K562 (cell line): ENCODE results near the gene RBMS1. TPM values are rescaled to one million over a fixed set of nuclear protein-coding genes. Genes with fewer than 3 reads are reported as not detected.

ENCODE experiments used
- CREBBP ChIP-seq: IDR thresholded peaks from one replicate; pipeline ENCODE4 v1.6.1; 2012; ENCODE audit warnings: low read depth, mild to moderate bottlenecking, control low read depth, inconsistent platforms, low read length
- FOXJ3 ChIP-seq: sonication (generic); formaldehyde crosslinking; IDR thresholded peaks from 2 replicates; pipeline ENCODE4 v1.4.0; 2020; ENCODE audit warnings: mild to moderate bottlenecking, missing genetic modification reagents
- PHTF2 ChIP-seq: fragments of 250-450 bp; sonication (Bioruptor Pico); IDR thresholded peaks from 2 replicates; pipeline ENCODE4 v1.5.0; 2021; ENCODE audit warnings: mild to moderate bottlenecking
- RBM17 ChIP-seq: fragments of 200-400 bp; formaldehyde crosslinking; IDR thresholded peaks from 2 replicates; pipeline ENCODE4 v1.6.1; 2017; ENCODE audit warnings: low read depth, mild to moderate bottlenecking, low read length, borderline replicate concordance
- polyA plus RNA-seq, 8 experiments: library from polyadenylated mRNA; depleted of rRNA in 4 of 8; stranded (reverse) in 5 of 8; unstranded in 3 of 8; fragments of >200 nt; fragmentation: Nextera tagmentation in 2 of 8; fragmentation: Illumina TruSeq in 1 of 8; extraction: Ambion mirVana in 2 of 8; extraction: Trizol in 1 of 8; gene quantifications; 2 replicates each; pipeline versions ENCODE4 v1.2.1 to v1.2.3, GENCODE V29; 2011 to 2014; ENCODE audit warnings: inconsistent platforms in 1 of 8, missing spikeins in 1 of 8
- total RNA-seq, 7 experiments: library from RNA; depleted of rRNA in 6 of 7; stranded (reverse); fragments of >200 nt in 6 of 7; fragmentation: Illumina TruSeq in 2 of 7; extraction: Trizol in 2 of 7; gene quantifications; 2 replicates each; pipeline versions ENCODE4 v1.2.1 to v1.2.3, GENCODE V29; 2011 to 2021; ENCODE audit warnings: low replicate concordance in 1 of 7
- TF ChIP-seq, protein P1 (sequence below): sonication (generic); formaldehyde crosslinking; IDR thresholded peaks from 2 replicates; pipeline ENCODE4 v1.9.0; 2022; ENCODE audit warnings: mild to moderate bottlenecking, missing genetic modification reagents
- TF ChIP-seq, protein P2 (sequence below), 2 experiments: fragments of 200-800 bp in 1 of 2; sonication (Bioruptor generic) in 1 of 2; sonication (generic) in 1 of 2; formaldehyde crosslinking in 1 of 2; IDR thresholded peaks in 1 of 2; conservative IDR thresholded peaks in 1 of 2; 2 replicates each; pipeline versions ENCODE4 v1.5.0 to v1.6.1; 2016 to 2020; ENCODE audit warnings: missing compliant biosample characterization in 1 of 2, missing genetic modification characterization in 1 of 2, missing genetic modification reagents in 1 of 2

Gene RBMS1
- total and polyA plus RNA-seq, 9 of the 15 experiments (the other 6 are each of a cell fraction or from before 2014, with no cell fraction given) = 0.04 to 0.31 (median 0.09) TPM; not detected in 6

GRCh38 chr2:160222546-160223283 lies 270.9 kb downstream of the RBMS1 start (continued):
- TF ChIP-seq PHTF2 (CRISPR knock-in tag) (no peak), RBM17 (no peak), FOXJ3 (CRISPR knock-in tag) (no peak), CREBBP (no peak)
- TF ChIP-seq, protein P1, sequence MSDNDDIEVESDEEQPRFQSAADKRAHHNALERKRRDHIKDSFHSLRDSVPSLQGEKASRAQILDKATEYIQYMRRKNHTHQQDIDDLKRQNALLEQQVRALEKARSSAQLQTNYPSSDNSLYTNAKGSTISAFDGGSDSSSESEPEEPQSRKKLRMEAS (CRISPR knock-in tag) = no peak
- TF ChIP-seq, protein P2, sequence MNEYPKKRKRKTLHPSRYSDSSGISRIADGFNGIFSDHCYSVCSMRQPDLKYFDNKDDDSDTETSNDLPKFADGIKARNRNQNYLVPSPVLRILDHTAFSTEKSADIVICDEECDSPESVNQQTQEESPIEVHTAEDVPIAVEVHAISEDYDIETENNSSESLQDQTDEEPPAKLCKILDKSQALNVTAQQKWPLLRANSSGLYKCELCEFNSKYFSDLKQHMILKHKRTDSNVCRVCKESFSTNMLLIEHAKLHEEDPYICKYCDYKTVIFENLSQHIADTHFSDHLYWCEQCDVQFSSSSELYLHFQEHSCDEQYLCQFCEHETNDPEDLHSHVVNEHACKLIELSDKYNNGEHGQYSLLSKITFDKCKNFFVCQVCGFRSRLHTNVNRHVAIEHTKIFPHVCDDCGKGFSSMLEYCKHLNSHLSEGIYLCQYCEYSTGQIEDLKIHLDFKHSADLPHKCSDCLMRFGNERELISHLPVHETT (CRISPR knock-in tag; conservative IDR thresholded peaks at IDR 0.05 in 1 of 2, IDR thresholded peaks at IDR 0.05 in 1 of 2) = no peak
- TF ChIP-seq, all 486 proteins: peak for 0
